Measurements from ENCODE around the gene GATD1. TPM values are rescaled to one million over a fixed set of nuclear protein-coding genes. Genes with fewer than 3 reads are reported as not detected.

The GATD1 gene
- total RNA-seq, 4 donors from 2014 or later = 3.5 to 10.6 (median 9.4) TPM

- H3K9me3 ChIP-seq = no peaks in the 10 kb centered on the region
- H3K36me3 ChIP-seq = peaks cover 0 to 26% of the 10 kb centered on the region in 2 donors
- peak overlapping the region; percentile 64 to 71 (median 68) for H3K4me3 ChIP-seq
- H3K27me3 ChIP-seq = peaks cover 12 to 26% (median 24%) of the 10 kb centered on the region in 3 donors
- TF ChIP-seq CTCF (IDR thresholded peaks at IDR 0.05 in 4 of 5, conservative IDR thresholded peaks at IDR 0.05 in 1 of 5) (no peak), POLR2A (IDR thresholded peaks at IDR 0.05) (no peak)
- DNase-seq (no peak), ATAC-seq (no peak)
- in situ Hi-C loops (cut with MboI; ENCODE audit: low sequenced_read_pairs in 4 of 4) = no loop called here
- peaks cover 11 to 35% of the 10 kb centered on the region in 2 donors for H3K4me1 ChIP-seq
- peak overlapping the region; percentile 57 to 69 (median 64) for H3K27ac ChIP-seq
- intact Hi-C loops (cut with DNase I; ENCODE audit: low total_unique reads) = loop anchor here (5.0 kb wide), 1 partner anchor 134 kb away; no protein-coding TSS in a partner anchor
These were observed 19.4 kb upstream of the GATD1 start for GRCh38 chr11:796565-797295.

GRCh38 chr11:795634-796564, 18.6 kb upstream of the GATD1 start:
- in situ Hi-C loops (cut with MboI; ENCODE audit: low sequenced_read_pairs in 4 of 4) = no loop called here
- peaks cover 0 to 19% of the 10 kb centered on the region in 2 donors for H3K36me3 ChIP-seq
- TF ChIP-seq CTCF (IDR thresholded peaks at IDR 0.05 in 4 of 5, conservative IDR thresholded peaks at IDR 0.05 in 1 of 5) (no peak), POLR2A (IDR thresholded peaks at IDR 0.05) (no peak)
- ATAC-seq (peak; percentile 32 to 34), DNase-seq (peak in 1 of 2 donors; percentile 59)
- H3K27ac ChIP-seq = peak overlapping the region; percentile 57 to 69 (median 64)
- intact Hi-C loops (cut with DNase I; ENCODE audit: low total_unique reads) = loop anchor here (5.0 kb wide), 1 partner anchor 134 kb away; no protein-coding TSS in a partner anchor
- H3K4me3 ChIP-seq = peak overlapping the region; percentile 64 to 71 (median 68)
- peaks cover 11 to 35% of the 10 kb centered on the region in 2 donors for H3K4me1 ChIP-seq
- no peaks in the 10 kb centered on the region for H3K9me3 ChIP-seq
- H3K27me3 ChIP-seq = peaks cover 17 to 32% (median 28%) of the 10 kb centered on the region in 3 donors

GRCh38 chr11:794766-795633, 17.7 kb upstream of the GATD1 start:
- peak overlapping the region in 1 of 4 donors; percentile 61 for H3K27ac ChIP-seq
- intact Hi-C loops (cut with DNase I; ENCODE audit: low total_unique reads) = loop anchor here (5.0 kb wide), 1 partner anchor 133 kb away; no protein-coding TSS in a partner anchor
- peaks cover 11 to 35% of the 10 kb centered on the region in 2 donors for H3K4me1 ChIP-seq
- TF ChIP-seq CTCF (IDR thresholded peaks at IDR 0.05 in 4 of 5, conservative IDR thresholded peaks at IDR 0.05 in 1 of 5) (no peak), POLR2A (IDR thresholded peaks at IDR 0.05) (no peak)
- DNase-seq (no peak), ATAC-seq (no peak)
- H3K4me3 ChIP-seq = peak overlapping the region in 3 of 4 donors; percentile 64 to 71 (median 71)
- no peaks in the 10 kb centered on the region for H3K9me3 ChIP-seq
- in situ Hi-C loops (cut with MboI; ENCODE audit: low sequenced_read_pairs in 4 of 4) = no loop called here
- peaks cover 0 to 10% of the 10 kb centered on the region in 2 donors for H3K36me3 ChIP-seq
- peaks cover 22 to 41% (median 37%) of the 10 kb centered on the region in 3 donors for H3K27me3 ChIP-seq
